ENCODE measurements around the gene SLC9A7. TPM values are rescaled to one million over a fixed set of nuclear protein-coding genes. Genes with fewer than 3 reads are reported as not detected.

The SLC9A7 gene
- polyA plus RNA-seq (2013): 30.0 TPM

DNA sequence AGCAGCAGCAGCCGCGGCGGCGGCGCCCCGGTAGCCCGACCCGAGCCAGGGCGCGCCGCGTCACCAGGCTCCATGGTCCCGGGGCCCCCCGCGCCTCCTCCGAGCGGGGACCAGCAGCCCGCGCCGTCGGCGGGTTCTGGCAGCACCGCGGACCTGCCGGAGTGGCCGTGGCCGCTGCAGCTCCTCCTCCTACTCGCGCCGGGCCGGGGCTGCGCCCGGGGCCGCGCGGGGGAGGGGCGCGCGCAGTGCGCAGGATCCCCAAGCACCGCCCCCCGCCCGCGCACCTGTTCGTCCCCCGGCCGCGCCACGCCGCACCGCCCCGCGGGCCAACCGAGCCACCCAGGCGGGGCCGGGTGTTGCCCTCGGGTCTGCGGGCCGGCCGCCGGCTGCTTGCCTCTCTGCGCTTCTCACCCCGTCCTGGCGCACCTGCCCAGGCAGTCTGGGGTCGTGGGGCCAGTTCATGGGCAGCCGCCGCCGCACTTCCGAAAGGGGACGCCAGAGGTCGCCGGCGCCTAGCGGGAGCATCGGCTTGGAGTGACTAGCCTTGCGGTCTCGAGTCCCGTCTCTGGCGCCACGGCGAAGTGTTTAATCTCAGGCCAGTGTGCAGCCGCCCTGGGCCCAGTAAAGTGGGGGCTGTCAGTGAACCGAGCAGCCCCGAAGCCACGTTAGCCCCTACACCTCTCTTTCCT, at the start of gene SLC9A7:
TSS of gene SLC9A7 (minus strand) at position 163 of the 689 bp plus-strand sequence. CDS start at position 74, 89 bp downstream.
- CTCF ChIA-PET: interaction anchor here (0.6 to 3.2 kb wide), 6 partner anchors 10 to 276 kb away, joined by 3 to 39 read pairs (median 5); no protein-coding TSS in a partner anchor

DNA sequence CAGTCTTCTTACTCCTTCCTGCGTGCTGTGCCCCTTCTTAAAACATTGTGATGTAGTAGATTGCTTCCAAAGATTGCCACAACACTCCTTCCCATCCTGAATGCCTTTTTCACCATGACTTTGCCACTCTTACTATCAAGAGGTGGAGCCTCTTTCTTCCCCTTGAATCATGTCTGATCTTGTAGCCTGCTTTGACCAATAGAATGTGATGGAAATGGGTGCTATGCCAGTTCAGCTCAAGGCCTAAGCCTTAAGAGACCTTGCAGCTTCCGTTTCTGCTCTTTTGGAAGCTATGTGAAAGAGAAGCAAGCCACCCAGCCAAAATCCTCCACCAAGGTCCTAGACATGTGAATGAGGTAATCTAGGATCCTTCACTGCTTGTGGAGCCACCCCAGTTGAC, 46.4 kb upstream of the SLC9A7 start:
- 63% methylated on average over 1 of the region's 2 CpGs for WGBS (ENCODE audit: insufficient coverage)
- Histone ChIP-seq H3K9me3 (ENCODE audit: control extremely low read depth in 1 of 5, control insufficient read depth in 4 of 5, insufficient read depth in 2 of 5, low read depth in 1 of 5, low read length in 4 of 5) (no peaks in the 10 kb centered on the region), H3K4me1 (ENCODE audit: control extremely low read depth in 1 of 4, control insufficient read depth in 4 of 4, insufficient read depth in 4 of 4, low read length in 3 of 4) (no peaks in the 10 kb centered on the region), H3K27me3 (replicated peaks in 2 of 5; ENCODE audit: control insufficient read depth in 4 of 5, insufficient read depth in 5 of 5, low read length in 4 of 5) (no peaks in the 10 kb centered on the region), H3K4me3 (ENCODE audit: control insufficient read depth in 1 of 7, extremely low read depth in 1 of 7, insufficient read depth in 4 of 7, low read depth in 2 of 7, low read length in 6 of 7) (no peak overlapping the region), H3K36me3 (ENCODE audit: control insufficient read depth in 4 of 4, insufficient read depth in 4 of 4, low read length in 3 of 4) (no peaks in the 10 kb centered on the region), H3K27ac (ENCODE audit: insufficient read depth in 1 of 2, low read depth in 1 of 2, low read length in 2 of 2, poor library complexity in 1 of 2, severe bottlenecking in 2 of 2) (no peak overlapping the region)
- POLR2A ChIA-PET: no interaction called here
- CTCF ChIA-PET: no interaction called here
- no peak for DNase-seq

More for the DNA sequence above, at the start of gene SLC9A7:
- H3K4me3 ChIP-seq (ENCODE audit: control insufficient read depth in 1 of 7, extremely low read depth in 1 of 7, insufficient read depth in 4 of 7, low read depth in 2 of 7, low read length in 6 of 7): peak within 1 kb of the TSS; percentile 68 to 92 (median 76)
- 17% methylated on average over 80 of the region's 85 CpGs for WGBS (ENCODE audit: insufficient coverage)
- H3K27me3 ChIP-seq (replicated peaks in 2 of 5; ENCODE audit: control insufficient read depth in 4 of 5, insufficient read depth in 5 of 5, low read length in 4 of 5): peaks cover 0 to 14% (median 0%) of the 10 kb centered on the region in 5 experiments
- H3K36me3 ChIP-seq (ENCODE audit: control insufficient read depth in 4 of 4, insufficient read depth in 4 of 4, low read length in 3 of 4): no peaks in the 10 kb centered on the region
- peak; percentile 70 to 87 (median 85) for DNase-seq
- peaks cover 9 to 39% (median 14%) of the 10 kb centered on the region in 4 experiments for H3K4me1 ChIP-seq (ENCODE audit: control extremely low read depth in 1 of 4, control insufficient read depth in 4 of 4, insufficient read depth in 4 of 4, low read length in 3 of 4)
- POLR2A ChIA-PET: no interaction called here
- H3K27ac ChIP-seq (ENCODE audit: insufficient read depth in 1 of 2, low read depth in 1 of 2, low read length in 2 of 2, poor library complexity in 1 of 2, severe bottlenecking in 2 of 2): peak within 1 kb of the TSS; percentile 40 to 80
- peaks cover 0 to 8% (median 4%) of the 10 kb centered on the region in 5 experiments for H3K9me3 ChIP-seq (ENCODE audit: control extremely low read depth in 1 of 5, control insufficient read depth in 4 of 5, insufficient read depth in 2 of 5, low read depth in 1 of 5, low read length in 4 of 5)

DNA sequence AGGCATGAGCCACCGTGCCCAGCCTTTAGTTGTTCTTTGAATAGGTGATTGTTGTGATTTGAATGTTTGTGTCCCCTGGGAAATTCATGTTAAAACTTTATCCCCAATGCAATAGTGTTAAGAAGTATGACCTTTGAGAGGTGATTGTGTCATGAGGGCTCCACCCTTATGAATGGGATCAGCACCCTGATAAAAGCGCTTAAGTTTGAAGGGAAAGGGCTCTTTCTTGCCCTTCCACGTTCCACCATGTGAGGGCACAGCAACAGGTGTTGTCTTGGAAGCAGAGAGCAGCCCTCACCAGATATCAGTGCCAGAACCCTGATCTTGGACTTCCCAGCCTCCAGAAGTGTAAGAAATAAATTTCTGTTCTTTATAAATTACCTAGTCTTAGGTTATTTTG, 44.2 kb upstream of the SLC9A7 start:
- peak; percentile 14 to 22 (median 19) for DNase-seq
- ChIA-PET POLR2A (no interaction called here), CTCF (interaction anchor here (0.9 to 1.4 kb wide), 2 partner anchors 11 to 14 kb away, joined by 3 read pairs; no protein-coding TSS in a partner anchor)
- no peaks in the 10 kb centered on the region for H3K27me3 ChIP-seq (replicated peaks in 2 of 5; ENCODE audit: control insufficient read depth in 4 of 5, insufficient read depth in 5 of 5, low read length in 4 of 5)
- no peak overlapping the region for H3K27ac ChIP-seq (ENCODE audit: insufficient read depth in 1 of 2, low read depth in 1 of 2, low read length in 2 of 2, poor library complexity in 1 of 2, severe bottlenecking in 2 of 2)
- no peak overlapping the region for H3K4me3 ChIP-seq (ENCODE audit: control insufficient read depth in 1 of 7, extremely low read depth in 1 of 7, insufficient read depth in 4 of 7, low read depth in 2 of 7, low read length in 6 of 7)
- no peaks in the 10 kb centered on the region for H3K4me1 ChIP-seq (ENCODE audit: control extremely low read depth in 1 of 4, control insufficient read depth in 4 of 4, insufficient read depth in 4 of 4, low read length in 3 of 4)
- WGBS (ENCODE audit: insufficient coverage): 64% methylated on average over 3 of the region's 3 CpGs
- H3K36me3 ChIP-seq (ENCODE audit: control insufficient read depth in 4 of 4, insufficient read depth in 4 of 4, low read length in 3 of 4): no peaks in the 10 kb centered on the region
- H3K9me3 ChIP-seq (ENCODE audit: control extremely low read depth in 1 of 5, control insufficient read depth in 4 of 5, insufficient read depth in 2 of 5, low read depth in 1 of 5, low read length in 4 of 5): no peaks in the 10 kb centered on the region

- Histone ChIP-seq H3K4me1 (ENCODE audit: control extremely low read depth in 1 of 4, control insufficient read depth in 4 of 4, insufficient read depth in 4 of 4, low read length in 3 of 4) (peaks cover 5 to 19% (median 16%) of the 10 kb centered on the region in 4 experiments), H3K9me3 (ENCODE audit: control extremely low read depth in 1 of 5, control insufficient read depth in 4 of 5, insufficient read depth in 2 of 5, low read depth in 1 of 5, low read length in 4 of 5) (no peaks in the 10 kb centered on the region), H3K36me3 (ENCODE audit: control insufficient read depth in 4 of 4, insufficient read depth in 4 of 4, low read length in 3 of 4) (no peaks in the 10 kb centered on the region), H3K4me3 (ENCODE audit: control insufficient read depth in 1 of 7, extremely low read depth in 1 of 7, insufficient read depth in 4 of 7, low read depth in 2 of 7, low read length in 6 of 7) (no peak overlapping the region), H3K27me3 (replicated peaks in 2 of 5; ENCODE audit: control insufficient read depth in 4 of 5, insufficient read depth in 5 of 5, low read length in 4 of 5) (no peaks in the 10 kb centered on the region), H3K27ac (ENCODE audit: insufficient read depth in 1 of 2, low read depth in 1 of 2, low read length in 2 of 2, poor library complexity in 1 of 2, severe bottlenecking in 2 of 2) (no peak overlapping the region)
- CTCF ChIA-PET: interaction anchor here (0.8 to 4.7 kb wide), 12 partner anchors 15 to 242 kb away, joined by 3 to 39 read pairs (median 5); no protein-coding TSS in a partner anchor
- POLR2A ChIA-PET: no interaction called here
- 0% methylated on average over 1 of the region's 8 CpGs for WGBS (ENCODE audit: insufficient coverage)
- DNase-seq: peak; percentile 63 to 82 (median 78)
Measured at GRCh38 chrX:46796574-46797191, 37.8 kb upstream of the SLC9A7 start.

GRCh38 chrX:46793386-46794143, 34.6 kb upstream of the SLC9A7 start:
- no peak for DNase-seq
- no peaks in the 10 kb centered on the region for H3K36me3 ChIP-seq (ENCODE audit: control insufficient read depth in 4 of 4, insufficient read depth in 4 of 4, low read length in 3 of 4)
- CTCF ChIA-PET: interaction anchor here (4.7 kb wide), 1 partner anchor 33 kb away, joined by 39 read pairs; no protein-coding TSS in a partner anchor
- POLR2A ChIA-PET: no interaction called here
- peak overlapping the region; percentile 51 to 85 for H3K27ac ChIP-seq (ENCODE audit: insufficient read depth in 1 of 2, low read depth in 1 of 2, low read length in 2 of 2, poor library complexity in 1 of 2, severe bottlenecking in 2 of 2)
- WGBS (ENCODE audit: insufficient coverage): 74% methylated on average over 4 of the region's 6 CpGs
- H3K4me1 ChIP-seq (ENCODE audit: control extremely low read depth in 1 of 4, control insufficient read depth in 4 of 4, insufficient read depth in 4 of 4, low read length in 3 of 4): peaks cover 12 to 35% (median 17%) of the 10 kb centered on the region in 4 experiments
- H3K9me3 ChIP-seq (ENCODE audit: control extremely low read depth in 1 of 5, control insufficient read depth in 4 of 5, insufficient read depth in 2 of 5, low read depth in 1 of 5, low read length in 4 of 5): no peaks in the 10 kb centered on the region
- no peaks in the 10 kb centered on the region for H3K27me3 ChIP-seq (replicated peaks in 2 of 5; ENCODE audit: control insufficient read depth in 4 of 5, insufficient read depth in 5 of 5, low read length in 4 of 5)
- peak overlapping the region in 1 of 7 experiments; percentile 10 for H3K4me3 ChIP-seq (ENCODE audit: control insufficient read depth in 1 of 7, extremely low read depth in 1 of 7, insufficient read depth in 4 of 7, low read depth in 2 of 7, low read length in 6 of 7)

GRCh38 chrX:46792810-46793188, 33.9 kb upstream of the SLC9A7 start:
- POLR2A ChIA-PET: no interaction called here
- Histone ChIP-seq H3K36me3 (ENCODE audit: control insufficient read depth in 4 of 4, insufficient read depth in 4 of 4, low read length in 3 of 4) (no peaks in the 10 kb centered on the region), H3K27ac (ENCODE audit: insufficient read depth in 1 of 2, low read depth in 1 of 2, low read length in 2 of 2, poor library complexity in 1 of 2, severe bottlenecking in 2 of 2) (peak overlapping the region; percentile 51 to 85), H3K4me3 (ENCODE audit: control insufficient read depth in 1 of 7, extremely low read depth in 1 of 7, insufficient read depth in 4 of 7, low read depth in 2 of 7, low read length in 6 of 7) (peak overlapping the region in 6 of 7 experiments; percentile 23 to 69 (median 38)), H3K27me3 (replicated peaks in 2 of 5; ENCODE audit: control insufficient read depth in 4 of 5, insufficient read depth in 5 of 5, low read length in 4 of 5) (no peaks in the 10 kb centered on the region), H3K9me3 (ENCODE audit: control extremely low read depth in 1 of 5, control insufficient read depth in 4 of 5, insufficient read depth in 2 of 5, low read depth in 1 of 5, low read length in 4 of 5) (no peaks in the 10 kb centered on the region), H3K4me1 (ENCODE audit: control extremely low read depth in 1 of 4, control insufficient read depth in 4 of 4, insufficient read depth in 4 of 4, low read length in 3 of 4) (peaks cover 12 to 35% (median 17%) of the 10 kb centered on the region in 4 experiments)
- WGBS (ENCODE audit: insufficient coverage): no CpG with 5 or more reads among the region's 4 CpGs
- CTCF ChIA-PET: interaction anchor here (1.3 to 2.6 kb wide), 2 partner anchors 13 to 32 kb away, joined by 3 to 7 read pairs; no protein-coding TSS in a partner anchor
- DNase-seq: no peak
